Right lobe of liver (tissue), 6 donors: ENCODE results near the gene IL9. TPM values are rescaled to one million over a fixed set of nuclear protein-coding genes. Genes with fewer than 3 reads are reported as not detected.

Source experiments
- ATAC-seq, 4 donors: fragments of 200-7000 bp; cut with Tn5 transposase; one replicate each; pipeline ENCODE4 v1.9.1; 2020; ENCODE audit warnings: mild to moderate bottlenecking in 4 of 4, moderate library complexity in 4 of 4
- DNase-seq, 3 donors: peaks; one replicate each; pipeline ENCODE4 v3.0.0-alpha.2; 2020
- H3K27ac ChIP-seq, 3 donors: fragments of 200-600 bp; one replicate each; pipeline ENCODE4 v1.8.0; 2022
- H3K27me3 ChIP-seq, 2 donors: fragments of 200-600 bp; one replicate each; pipeline ENCODE4 v1.8.0; 2022
- H3K36me3 ChIP-seq, 4 donors: fragments of 200-600 bp; sonication (generic) in 1 of 4; one replicate each; pipeline versions ENCODE4 v1.5.1 to v1.8.0; 2017 to 2022; ENCODE audit warnings: control low read depth in 1 of 4
- H3K4me1 ChIP-seq, 4 donors: fragments of 200-600 bp; sonication (generic) in 1 of 4; one replicate each; pipeline versions ENCODE4 v1.5.1 to v1.8.0; 2017 to 2022; ENCODE audit warnings: control low read depth in 1 of 4
- H3K4me3 ChIP-seq, 3 donors: fragments of 200-600 bp; one replicate each; pipeline ENCODE4 v1.8.0; 2022
- H3K9me3 ChIP-seq, 4 donors: fragments of 200-600 bp; sonication (generic) in 1 of 4; one replicate each; pipeline versions ENCODE4 v1.5.1 to v1.8.0; 2017 to 2022; ENCODE audit warnings: control low read depth in 1 of 4
- CTCF ChIP-seq, 4 donors: fragments of 200-600 bp in 3 of 4; fragments of 450-650 bp in 1 of 4; IDR thresholded peaks; one replicate each; pipeline versions ENCODE4 v1.5.1 to v1.8.0; 2016 to 2022; ENCODE audit warnings: antibody characterized with exemption in 4 of 4, mild to moderate bottlenecking in 2 of 4
- POLR2A ChIP-seq: fragments of 450-650 bp; IDR thresholded peaks from one replicate; pipeline ENCODE4 v1.6.1; 2017; ENCODE audit warnings: antibody characterized with exemption, mild to moderate bottlenecking
- WGBS: methylation state at CpG from one replicate; pipeline ENCODE4 v1.1.6; 2018; ENCODE audit warnings: low coverage, low lambda C conversion rate; ENCODE audit not compliant: insufficient coverage; ENCODE audit errors: missing lambda C conversion rate; 5-methylcytosine and 5-hydroxymethylcytosine counted together
- intact Hi-C, 2 donors: fragments of 100-400 bp; cut with DNase I; formaldehyde crosslinking; loops; one replicate each; pipeline versions ENCODE4 v1.11.2 to v1.14.1; 2022
- total RNA-seq, 6 experiments: library from RNA; depleted of rRNA in 2 of 6; stranded (reverse); fragments of >200 nt in 2 of 6; fragmentation: NEBNext Ultra II Directional in 3 of 6; extraction: Animal tissue kit (Norgen Biotek cat#: 25700) in 3 of 6; gene quantifications; one replicate each; pipeline versions ENCODE4 v1.1.0 to v1.2.4, GENCODE V29; 2016 to 2023
- donor health status: DM: no; HTN: yes; CAD: no.
- donor health status: DM: no; HTN: no; CAD: no.
- donor health status: DM: no; HTN: no; CAD: no.
- donor health status: DM: no; HTN: yes; CAD: no.
- donor health status: DM: no; HTN: yes; CAD: no.

The IL9 gene
- total RNA-seq, 6 experiments from 2014 or later: not detected

GRCh38 chr5:135878156-135878620, 17.5 kb downstream of the IL9 start:
- WGBS: 48% methylated on average over 2 of the region's 4 CpGs
- TF ChIP-seq CTCF (IDR thresholded peaks at IDR 0.05): no peak
- no peak for TF ChIP-seq POLR2A
- no peaks in the 10 kb centered on the region for H3K9me3 ChIP-seq
- no peaks in the 10 kb centered on the region for H3K36me3 ChIP-seq
- H3K27me3 ChIP-seq: no peaks in the 10 kb centered on the region
- H3K4me3 ChIP-seq: no peak overlapping the region
- H3K4me1 ChIP-seq: no peaks in the 10 kb centered on the region
- intact Hi-C loops: no loop called here
- H3K27ac ChIP-seq: no peak overlapping the region
- ATAC-seq (no peak), DNase-seq (no peak)

GRCh38 chr5:135877570-135878155, 18.0 kb downstream of the IL9 start:
- Histone ChIP-seq H3K4me3 (no peak overlapping the region), H3K27me3 (no peaks in the 10 kb centered on the region), H3K27ac (no peak overlapping the region), H3K4me1 (no peaks in the 10 kb centered on the region), H3K36me3 (no peaks in the 10 kb centered on the region), H3K9me3 (no peaks in the 10 kb centered on the region)
- DNase-seq (no peak), ATAC-seq (no peak)
- TF ChIP-seq CTCF (IDR thresholded peaks at IDR 0.05) (no peak), POLR2A (no peak)
- 74% methylated on average over 5 of the region's 6 CpGs for WGBS
- intact Hi-C loops: no loop called here

- ATAC-seq (no peak), DNase-seq (no peak)
- intact Hi-C loops: no loop called here
- TF ChIP-seq CTCF (IDR thresholded peaks at IDR 0.05): no peak
- TF ChIP-seq POLR2A: no peak
- Histone ChIP-seq H3K27ac (no peak overlapping the region), H3K4me1 (no peaks in the 10 kb centered on the region), H3K27me3 (no peaks in the 10 kb centered on the region), H3K36me3 (no peaks in the 10 kb centered on the region), H3K4me3 (no peak overlapping the region), H3K9me3 (no peaks in the 10 kb centered on the region)
- WGBS: 41% methylated on average over 5 of the region's 5 CpGs
Measured at GRCh38 chr5:135876146-135876545, 19.5 kb downstream of the IL9 start.

DNA sequence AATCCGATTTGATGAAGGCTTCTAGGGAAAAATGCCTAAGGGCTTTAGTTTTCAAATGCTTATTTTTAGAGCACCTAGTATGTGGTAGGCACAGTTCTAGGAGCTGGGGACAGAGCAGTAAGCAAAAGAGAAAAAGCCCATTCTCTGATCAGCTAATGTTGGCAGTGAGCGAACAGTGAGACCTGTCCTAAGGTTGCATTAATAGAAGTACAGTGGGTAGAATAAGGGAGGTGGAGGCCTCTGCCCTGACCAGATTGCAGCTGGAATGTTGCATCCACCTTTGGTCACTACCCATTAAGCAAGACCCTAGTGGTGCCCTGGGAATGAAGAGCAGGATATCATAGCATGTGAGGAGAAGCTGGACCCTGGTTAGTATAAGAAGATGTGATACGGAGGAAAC, 20.1 kb downstream of the IL9 start:
- no peak for ATAC-seq
- H3K27ac ChIP-seq: no peak overlapping the region
- TF ChIP-seq POLR2A (no peak), CTCF (IDR thresholded peaks at IDR 0.05) (no peak)
- intact Hi-C loops: no loop called here
- H3K27me3 ChIP-seq: no peaks in the 10 kb centered on the region
- no peaks in the 10 kb centered on the region for H3K4me1 ChIP-seq
- no peak overlapping the region for H3K4me3 ChIP-seq
- 75% methylated on average over 3 of the region's 3 CpGs for WGBS
- H3K36me3 ChIP-seq: no peaks in the 10 kb centered on the region
- DNase-seq: no peak
- no peaks in the 10 kb centered on the region for H3K9me3 ChIP-seq

DNA sequence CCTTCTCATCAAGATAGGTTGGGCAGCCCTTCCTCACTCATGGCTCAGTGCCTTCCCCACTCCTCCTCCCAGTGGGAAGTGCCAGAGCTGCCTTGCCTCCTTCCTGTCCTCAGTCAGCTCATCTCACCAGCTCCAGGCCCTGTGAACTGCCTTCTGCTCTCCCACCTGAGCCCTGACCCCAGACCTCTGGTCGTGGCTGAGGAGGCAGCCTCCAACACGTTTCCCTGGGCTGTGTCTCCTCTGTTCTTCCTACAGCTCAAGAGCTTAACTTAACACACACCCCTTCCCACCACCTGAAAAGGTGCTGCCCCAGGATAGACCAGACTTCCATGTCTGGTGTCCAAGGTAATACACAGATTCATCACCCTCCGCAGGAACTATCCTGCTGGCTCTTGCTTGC, 21.2 kb downstream of the IL9 start:
- Histone ChIP-seq H3K27me3 (no peaks in the 10 kb centered on the region), H3K27ac (no peak overlapping the region), H3K36me3 (no peaks in the 10 kb centered on the region), H3K9me3 (no peaks in the 10 kb centered on the region), H3K4me1 (peaks cover 0 to 2% (median 0%) of the 10 kb centered on the region in 4 donors), H3K4me3 (no peak overlapping the region)
- no peak for DNase-seq
- intact Hi-C loops: no loop called here
- no peak for TF ChIP-seq POLR2A
- no peak for TF ChIP-seq CTCF (IDR thresholded peaks at IDR 0.05)
- WGBS: 51% methylated on average over 3 of the region's 3 CpGs
- no peak for ATAC-seq
